ENCODE results near the gene SNIP1. TPM values are rescaled to one million over a fixed set of nuclear protein-coding genes. Genes with fewer than 3 reads are reported as not detected.

The SNIP1 gene
- total RNA-seq, 1 donor from 2014 or later, result 21.4 TPM

DNA sequence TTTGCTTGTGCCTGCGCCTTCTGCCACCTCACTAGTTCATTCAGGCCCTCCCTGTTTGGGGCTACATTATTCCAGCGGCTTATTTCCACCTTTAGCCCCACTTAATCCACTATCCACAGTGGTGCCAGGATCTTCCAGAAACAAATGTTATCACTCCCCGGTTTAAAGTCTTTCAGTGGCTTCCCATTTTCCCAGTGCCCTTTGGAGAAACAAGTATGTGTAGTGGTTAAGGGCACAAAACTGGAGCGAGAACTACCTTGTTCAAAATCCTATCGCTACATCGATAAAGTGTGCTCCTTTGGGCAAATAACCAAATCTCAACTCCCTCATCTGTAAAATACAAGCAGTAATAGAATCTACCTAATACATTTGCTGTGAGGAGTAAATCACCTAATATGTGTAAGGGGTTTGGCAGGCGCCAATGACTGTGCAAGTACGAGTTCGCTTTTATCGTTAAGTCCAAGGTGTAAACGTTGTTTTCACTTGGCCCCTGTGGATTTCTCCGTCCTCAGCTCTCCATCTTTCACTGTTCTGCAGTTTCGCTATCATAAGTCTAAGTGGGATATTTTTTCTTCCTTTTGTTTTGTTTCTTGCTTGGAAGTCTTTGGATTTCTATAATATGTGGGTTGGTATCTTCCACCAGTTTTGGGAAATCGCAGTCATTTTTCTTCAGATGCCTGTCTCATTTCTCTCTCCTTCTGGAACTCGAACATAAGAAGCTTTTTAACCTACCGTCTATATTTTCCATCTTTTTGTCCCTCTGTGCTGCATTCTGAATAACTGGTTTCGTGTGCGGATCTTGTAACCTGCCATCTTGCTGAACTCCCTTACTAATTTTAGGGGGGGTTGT lies 38.7 kb downstream of the SNIP1 start:
- H3K9me3 Mint-ChIP-seq (ENCODE audit: unreplicated experiment), result no peaks in the 10 kb centered on the region
- peak overlapping the region; percentile 93 for H3K4me3 Mint-ChIP-seq (ENCODE audit: unreplicated experiment)
- no peak for TF ChIP-seq CTCF (IDR thresholded peaks at IDR 0.05; ENCODE audit: unreplicated experiment)
- DNase-seq (ENCODE audit: low spot score), result no peak
- peaks cover 5% of the 10 kb centered on the region for H3K36me3 Mint-ChIP-seq (ENCODE audit: low read depth, unreplicated experiment)
- H3K27me3 Mint-ChIP-seq (ENCODE audit: unreplicated experiment), result peaks cover 14% of the 10 kb centered on the region
- peak overlapping the region; percentile 93 for H3K27ac Mint-ChIP-seq (ENCODE audit: unreplicated experiment)
- peaks cover 16% of the 10 kb centered on the region for H3K4me1 Mint-ChIP-seq (ENCODE audit: unreplicated experiment)

GRCh38 chr1:37514350-37515184 lies 39.5 kb downstream of the SNIP1 start, which contains the start of gene MEAF6:
Gene MEAF6, minus strand, starts transcription at chr1:37514766. Its CDS starts 20 bp downstream, at chr1:37514746.
- Mint-ChIP-seq H3K4me3 (ENCODE audit: unreplicated experiment) (peak within 1 kb of the TSS; percentile 97), H3K36me3 (ENCODE audit: low read depth, unreplicated experiment) (peaks cover 5% of the 10 kb centered on the region)

DNA sequence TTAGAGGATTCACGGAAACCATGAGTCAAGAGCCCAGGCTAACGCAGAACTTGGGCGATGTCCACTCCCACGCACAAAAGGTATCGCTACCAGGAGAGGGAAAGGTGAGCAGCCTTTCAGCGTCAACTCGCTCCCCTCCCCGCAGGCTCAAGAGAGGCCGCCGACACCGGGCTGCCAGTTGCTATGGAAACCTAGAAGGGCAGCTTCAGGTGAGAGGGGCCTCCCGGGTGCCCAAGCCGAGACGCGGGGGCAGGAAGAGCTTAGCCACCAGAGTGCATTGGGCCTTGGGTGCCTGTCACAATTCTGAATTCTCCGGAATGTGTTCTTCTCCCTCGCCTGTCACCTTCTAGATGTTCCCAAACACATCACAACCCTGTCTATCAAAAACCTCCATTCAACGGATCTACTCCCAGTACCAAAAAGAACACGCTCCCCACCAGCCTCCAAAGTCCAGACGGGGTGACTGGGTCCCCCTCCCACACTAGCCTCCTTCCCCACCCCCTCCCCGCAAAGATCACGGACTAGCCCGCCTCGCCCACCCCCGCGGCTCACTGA lies 40.2 kb downstream of the SNIP1 start:
- TF ChIP-seq CTCF (IDR thresholded peaks at IDR 0.05; ENCODE audit: unreplicated experiment), result no peak
- Mint-ChIP-seq H3K4me1 (ENCODE audit: unreplicated experiment) (peaks cover 16% of the 10 kb centered on the region), H3K9me3 (ENCODE audit: unreplicated experiment) (no peaks in the 10 kb centered on the region), H3K4me3 (ENCODE audit: unreplicated experiment) (peak overlapping the region; percentile 97), H3K36me3 (ENCODE audit: low read depth, unreplicated experiment) (peaks cover 5% of the 10 kb centered on the region), H3K27me3 (ENCODE audit: unreplicated experiment) (peaks cover 14% of the 10 kb centered on the region), H3K27ac (ENCODE audit: unreplicated experiment) (peak overlapping the region; percentile 92)
- DNase-seq (ENCODE audit: low spot score), result peak; percentile 37

More at GRCh38 chr1:37514350-37515184, 39.5 kb downstream of the SNIP1 start, which contains the start of gene MEAF6:
- H3K27me3 Mint-ChIP-seq (ENCODE audit: unreplicated experiment), result peaks cover 14% of the 10 kb centered on the region
- peaks cover 16% of the 10 kb centered on the region for H3K4me1 Mint-ChIP-seq (ENCODE audit: unreplicated experiment)
- H3K9me3 Mint-ChIP-seq (ENCODE audit: unreplicated experiment), result no peaks in the 10 kb centered on the region
- TF ChIP-seq CTCF (IDR thresholded peaks at IDR 0.05; ENCODE audit: unreplicated experiment), result peak; percentile 91
- peak; percentile 90 for DNase-seq (ENCODE audit: low spot score)
- peak within 1 kb of the TSS; percentile 93 for H3K27ac Mint-ChIP-seq (ENCODE audit: unreplicated experiment)

- H3K27ac Mint-ChIP-seq (ENCODE audit: unreplicated experiment), result no peak overlapping the region
- H3K4me3 Mint-ChIP-seq (ENCODE audit: unreplicated experiment), result no peak overlapping the region
- TF ChIP-seq CTCF (IDR thresholded peaks at IDR 0.05; ENCODE audit: unreplicated experiment), result no peak
- H3K4me1 Mint-ChIP-seq (ENCODE audit: unreplicated experiment), result peaks cover 5% of the 10 kb centered on the region
- H3K9me3 Mint-ChIP-seq (ENCODE audit: unreplicated experiment), result no peaks in the 10 kb centered on the region
- peaks cover 9% of the 10 kb centered on the region for H3K27me3 Mint-ChIP-seq (ENCODE audit: unreplicated experiment)
- peaks cover 9% of the 10 kb centered on the region for H3K36me3 Mint-ChIP-seq (ENCODE audit: low read depth, unreplicated experiment)
- no peak for DNase-seq (ENCODE audit: low spot score)
Observed at GRCh38 chr1:37509181-37509580, 44.9 kb downstream of the SNIP1 start.

Measured in endothelial cell (in vitro differentiated cells).